PC-9 (cell line): ENCODE measurements around the gene HAUS3. TPM values are rescaled to one million over a fixed set of nuclear protein-coding genes. Genes with fewer than 3 reads are reported as not detected.
"Not testable (repeated sequence)": the region's sequence is repeated elsewhere in the genome, so short reads cannot be mapped to it uniquely, and the experiment has no call there.

Experiments
- BruUV-seq: library from RNA; stranded (reverse); fragments of 400-500 nt; replicated peaks from 2 replicates; lab custom pipeline; 2021; lab: Mats Ljungman, UMichigan
- CTCF ChIA-PET: fragments of 300-600 bp; sonication (Branson Sonifier 250); formaldehyde crosslinking; loops from one replicate; lab custom pipeline; 2022; ENCODE audit warnings: antibody characterized with exemption; lab: Charles Lee
- POLR2A ChIA-PET: fragments of 300-600 bp; sonication (Branson Sonifier 250); formaldehyde crosslinking; loops from one replicate; lab custom pipeline; 2022; ENCODE audit warnings: antibody characterized with exemption; ENCODE audit not compliant: unreplicated experiment; lab: Charles Lee
- DNase-seq, 2 experiments: peaks; one replicate each; pipeline versions ENCODE4 v3.0.0 to v3.0.0-alpha.2; 2015 to 2022; ENCODE audit warnings: mixed read lengths in 1 of 2
- H2AFZ ChIP-seq: fragments of 200-600 bp; sonication (generic); 2 replicates; pipeline ENCODE4 v1.8.1; 2017; ENCODE audit warnings: antibody characterized with exemption
- H3F3A ChIP-seq: fragments of 200-600 bp; sonication (generic); 2 replicates; pipeline ENCODE4 v1.8.1; 2017; ENCODE audit warnings: antibody characterized with exemption, mild to moderate bottlenecking, low read depth; ENCODE audit not compliant: insufficient read depth
- H3K27ac ChIP-seq: fragments of 200-600 bp; sonication (generic); 2 replicates; pipeline ENCODE4 v1.6.1; 2016; ENCODE audit warnings: mixed run types
- H3K27me3 ChIP-seq: fragments of 200-600 bp; sonication (generic); 2 replicates; pipeline ENCODE4 v1.6.1; 2016; ENCODE audit warnings: low read depth, mixed run types; ENCODE audit not compliant: insufficient read depth
- H3K36me3 ChIP-seq: fragments of 200-600 bp; sonication (generic); 2 replicates; pipeline ENCODE4 v1.6.1; 2016; ENCODE audit warnings: low read depth, mixed run types
- H3K4me1 ChIP-seq: fragments of 200-600 bp; sonication (generic); replicated peaks from 2 replicates; pipeline ENCODE4 v1.6.1; 2016; ENCODE audit warnings: mixed run types; ENCODE audit not compliant: insufficient read depth
- H3K4me2 ChIP-seq: fragments of 200-600 bp; sonication (generic); 2 replicates; pipeline ENCODE4 v1.6.1; 2017; ENCODE audit warnings: mixed run types
- H3K4me3 ChIP-seq: fragments of 200-600 bp; sonication (generic); 2 replicates; pipeline ENCODE4 v1.6.1; 2016; ENCODE audit warnings: mixed run types
- H3K79me2 ChIP-seq: fragments of 200-600 bp; sonication (generic); 2 replicates; pipeline ENCODE4 v1.6.1; 2017; ENCODE audit warnings: low read depth, mixed run types
- H3K9me2 ChIP-seq: fragments of 200-600 bp; sonication (generic); 2 replicates; pipeline ENCODE4 v1.8.1; 2017; ENCODE audit warnings: mild to moderate bottlenecking; ENCODE audit not compliant: insufficient read depth
- H3K9me3 ChIP-seq: fragments of 200-600 bp; sonication (generic); 2 replicates; pipeline ENCODE4 v1.8.1; 2016; ENCODE audit warnings: low read depth; ENCODE audit not compliant: insufficient read depth
- H4K20me1 ChIP-seq: fragments of 200-600 bp; sonication (generic); 2 replicates; pipeline ENCODE4 v1.8.1; 2017; ENCODE audit not compliant: insufficient read depth
- CTCF ChIP-seq: fragments of 200-600 bp; sonication (generic); conservative IDR thresholded peaks from 2 replicates; pipeline ENCODE4 v1.6.1; 2017; ENCODE audit warnings: mixed run types, antibody characterized with exemption, mild to moderate bottlenecking, moderate library complexity
- EZH2 ChIP-seq: fragments of 200-600 bp; sonication (generic); IDR thresholded peaks from 2 replicates; pipeline ENCODE4 v1.8.0; 2017; ENCODE audit warnings: antibody characterized with exemption, low read depth
- intact Hi-C: fragments of 100-400 bp; cut with micrococcal nuclease; formaldehyde crosslinking; loops from one replicate; pipeline ENCODE4 v1.10.0; 2022; ENCODE audit not compliant: unreplicated experiment
- total RNA-seq: library from RNA; stranded (reverse); gene quantifications from 2 replicates; pipeline ENCODE4 v1.2.3, GENCODE V29; 2021

Gene HAUS3
- total RNA-seq, 1 experiment from 2014 or later = 16.2 TPM

GRCh38 chr4:2212831-2213230, 29.1 kb downstream of the HAUS3 start:
- ChIA-PET CTCF (no interaction called here), POLR2A (no interaction called here)
- no peaks in the 10 kb centered on the region for H3K36me3 ChIP-seq
- no peaks in the 10 kb centered on the region for H3K79me2 ChIP-seq
- H3K9me3 ChIP-seq = no peaks in the 10 kb centered on the region
- no peak overlapping the region for H3K4me3 ChIP-seq
- no peaks in the 10 kb centered on the region for H3F3A ChIP-seq
- BruUV-seq = no TSS peak
- no peak overlapping the region for H3K4me2 ChIP-seq
- intact Hi-C loops = no loop called here
- no peak overlapping the region for H3K27ac ChIP-seq
- no peaks in the 10 kb centered on the region for H3K4me1 ChIP-seq
- H4K20me1 ChIP-seq = no peaks in the 10 kb centered on the region
- no peak overlapping the region for H2AFZ ChIP-seq
- peaks cover 5% of the 10 kb centered on the region; the same call in 1 of the 2 replicates for H3K27me3 ChIP-seq
- no peaks in the 10 kb centered on the region for H3K9me2 ChIP-seq
- TF ChIP-seq EZH2 (no peak), CTCF (no peak)
- no peak for DNase-seq

- H3K4me2 ChIP-seq, intact Hi-C loops, H3K27me3 ChIP-seq, H3K79me2 ChIP-seq, H3K9me3 ChIP-seq, H3K36me3 ChIP-seq, BruUV-seq, H4K20me1 ChIP-seq, H3K4me3 ChIP-seq, H3F3A ChIP-seq, CTCF ChIA-PET, DNase-seq, H2AFZ ChIP-seq, H3K9me2 ChIP-seq, H3K27ac ChIP-seq, POLR2A ChIA-PET: not testable (repeated sequence)
- H3K4me1 ChIP-seq = peaks cover 11% of the 10 kb centered on the region; the same call in 1 of the 2 replicates
These were observed 39.1 kb downstream of the HAUS3 start for GRCh38 chr4:2202789-2203188.

GRCh38 chr4:2194496-2194895, 47.4 kb downstream of the HAUS3 start:
- no peak for DNase-seq
- Histone ChIP-seq H3K9me2 (no peaks in the 10 kb centered on the region), H3K27ac (no peak overlapping the region), H3K4me3 (no peak overlapping the region), H3F3A (no peaks in the 10 kb centered on the region), H3K27me3 (0 out of 2 replicates have a peak, but pooled peaks cover 3% of the 10 kb centered on the region), H2AFZ (no peak overlapping the region), H4K20me1 (no peaks in the 10 kb centered on the region), H3K4me1 (no peaks in the 10 kb centered on the region), H3K36me3 (no peaks in the 10 kb centered on the region), H3K4me2 (no peak overlapping the region), H3K79me2 (no peaks in the 10 kb centered on the region), H3K9me3 (no peaks in the 10 kb centered on the region; the same call in 1 of the 2 replicates)
- TF ChIP-seq EZH2 (no peak), CTCF (no peak)
- ChIA-PET POLR2A (no interaction called here), CTCF (interaction anchor here (0.5 kb wide), 1 partner anchor 335 kb away, joined by 7 read pairs; no protein-coding TSS in a partner anchor)
- intact Hi-C loops = no loop called here
- BruUV-seq = no TSS peak

GRCh38 chr4:2193326-2193725, 48.6 kb downstream of the HAUS3 start:
- Histone ChIP-seq H3K27ac (no peak overlapping the region), H3K4me2 (no peak overlapping the region), H2AFZ (no peak overlapping the region), H3K9me2 (no peaks in the 10 kb centered on the region), H3K27me3 (no peaks in the 10 kb centered on the region), H3K36me3 (no peaks in the 10 kb centered on the region), H3K4me1 (no peaks in the 10 kb centered on the region), H3K79me2 (no peaks in the 10 kb centered on the region), H3F3A (no peaks in the 10 kb centered on the region), H4K20me1 (no peaks in the 10 kb centered on the region), H3K4me3 (no peak overlapping the region), H3K9me3 (peaks cover 3% of the 10 kb centered on the region)
- no peak for DNase-seq
- CTCF ChIA-PET = no interaction called here
- intact Hi-C loops = no loop called here
- BruUV-seq = no TSS peak
- POLR2A ChIA-PET = no interaction called here
- no peak for TF ChIP-seq EZH2
- TF ChIP-seq CTCF = no peak
